Measurements from ENCODE around the gene ZGRF1.
"Not testable (repeated sequence)": the region's sequence is repeated elsewhere in the genome, so short reads cannot be mapped to it uniquely, and the experiment has no call there.

Gene ZGRF1

DNA sequence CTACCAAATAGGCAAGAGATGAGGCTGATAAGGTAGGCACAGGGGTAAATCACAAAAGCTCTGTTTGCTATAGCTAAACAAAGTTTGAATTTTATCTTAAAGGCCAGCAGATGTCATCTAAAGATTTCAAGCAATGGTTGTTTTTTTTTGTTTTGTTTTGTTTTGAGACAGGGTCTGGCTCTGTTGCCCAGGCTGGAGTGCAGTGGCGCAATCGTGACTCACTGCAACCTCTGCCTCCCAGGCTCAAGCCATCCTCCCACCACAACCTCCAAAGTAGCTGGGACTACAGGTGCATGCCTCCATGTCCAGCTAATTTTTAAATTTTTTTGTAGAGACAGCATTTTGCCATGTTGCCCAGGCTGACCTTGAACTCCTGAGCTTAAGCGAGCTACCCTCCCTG is 77.7 kb downstream of the ZGRF1 start:
- in situ Hi-C loops (cut with HindIII; ENCODE audit: low pct_unique_long_range_greater_than_20kb, low sequenced_read_pairs) = no loop called here
- DNase-seq (ENCODE audit: low read depth in 1 of 2, low spot score in 1 of 2) = no peak

DNA sequence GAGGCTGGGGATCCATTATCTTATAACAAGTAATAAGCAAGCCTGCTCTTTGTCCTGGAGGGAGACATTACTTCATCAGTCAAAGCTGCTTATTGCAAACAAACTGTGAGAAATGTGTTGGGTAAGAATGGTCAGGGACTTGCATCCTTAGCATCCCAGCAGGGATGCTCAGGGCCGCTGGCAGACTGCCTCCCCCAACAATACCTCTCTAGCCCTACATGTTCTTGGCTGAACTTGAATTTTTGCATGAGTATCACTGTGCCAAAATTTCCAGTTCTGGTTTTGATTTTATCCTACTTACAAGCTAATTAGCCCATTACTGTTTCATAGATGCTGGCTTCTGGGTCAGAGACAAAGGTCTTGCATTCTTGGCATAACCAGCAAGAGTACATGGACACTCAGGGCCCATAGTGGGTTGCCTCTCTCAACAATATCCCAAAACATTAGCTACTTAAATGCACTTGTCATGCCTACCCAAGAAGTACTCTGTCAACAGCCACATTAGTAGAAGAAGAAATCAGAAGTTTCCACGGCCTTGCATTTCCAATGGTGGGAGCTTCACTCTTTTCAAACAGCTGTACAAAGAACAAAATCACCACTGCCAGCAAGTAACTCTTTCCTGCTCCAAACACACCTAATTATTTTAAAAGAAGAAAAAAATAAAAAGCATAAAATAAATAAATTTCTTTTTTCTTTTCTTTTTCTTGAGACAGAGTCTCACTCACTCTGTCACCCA is 78.9 kb downstream of the ZGRF1 start:
- TF ChIP-seq JUND (IDR thresholded peaks at IDR 0.05; ENCODE audit: low read depth) = no peak
- no peak for DNase-seq (ENCODE audit: low read depth in 1 of 2, low spot score in 1 of 2)
- in situ Hi-C loops (cut with HindIII; ENCODE audit: low pct_unique_long_range_greater_than_20kb, low sequenced_read_pairs) = no loop called here

More for the DNA sequence above, 77.7 kb downstream of the ZGRF1 start:
- TF ChIP-seq JUND (IDR thresholded peaks at IDR 0.05; ENCODE audit: low read depth) = no peak

DNA sequence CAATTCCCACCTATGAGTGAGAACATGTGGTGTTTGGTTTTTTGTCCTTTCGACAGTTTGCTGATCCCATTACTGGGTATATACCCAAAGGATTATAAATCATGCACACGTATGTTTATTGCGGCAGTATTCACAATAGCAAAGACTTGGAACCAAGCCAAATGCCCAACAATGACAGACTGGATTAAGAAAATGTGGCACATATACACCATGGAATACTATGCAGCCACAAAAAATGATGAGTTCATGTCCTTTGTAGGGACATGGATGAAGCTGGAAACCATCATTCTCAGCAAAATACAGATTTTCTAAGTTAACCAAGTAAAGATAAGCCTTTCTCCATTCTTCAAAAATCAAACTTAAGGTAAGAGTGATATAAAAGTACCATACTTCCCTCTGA is 82.4 kb downstream of the ZGRF1 start:
- in situ Hi-C loops (cut with HindIII; ENCODE audit: low pct_unique_long_range_greater_than_20kb, low sequenced_read_pairs); DNase-seq (ENCODE audit: low read depth in 1 of 2, low spot score in 1 of 2): not testable (repeated sequence)

DNA sequence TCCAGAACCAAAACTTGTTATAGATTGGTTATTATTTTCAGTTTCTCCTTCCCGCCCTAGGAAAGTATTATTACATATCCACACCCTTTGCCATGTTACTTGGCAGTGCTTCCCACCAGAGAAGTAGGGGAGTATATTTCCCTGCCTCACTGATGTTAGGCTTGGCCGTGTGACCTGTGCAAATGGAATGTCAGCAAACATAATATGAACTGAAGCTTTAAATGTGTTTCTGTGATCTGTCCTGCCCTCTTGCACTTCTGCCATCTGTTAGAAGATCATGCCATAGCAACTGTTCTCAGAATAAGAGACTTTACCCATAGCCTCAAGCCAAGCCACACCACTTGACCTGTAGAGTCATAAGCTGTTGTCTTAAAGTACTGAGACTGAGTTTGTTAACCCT is 84.0 kb downstream of the ZGRF1 start:
- DNase-seq (ENCODE audit: low read depth in 1 of 2, low spot score in 1 of 2) = no peak
- TF ChIP-seq JUND (IDR thresholded peaks at IDR 0.05; ENCODE audit: low read depth) = no peak

DNA sequence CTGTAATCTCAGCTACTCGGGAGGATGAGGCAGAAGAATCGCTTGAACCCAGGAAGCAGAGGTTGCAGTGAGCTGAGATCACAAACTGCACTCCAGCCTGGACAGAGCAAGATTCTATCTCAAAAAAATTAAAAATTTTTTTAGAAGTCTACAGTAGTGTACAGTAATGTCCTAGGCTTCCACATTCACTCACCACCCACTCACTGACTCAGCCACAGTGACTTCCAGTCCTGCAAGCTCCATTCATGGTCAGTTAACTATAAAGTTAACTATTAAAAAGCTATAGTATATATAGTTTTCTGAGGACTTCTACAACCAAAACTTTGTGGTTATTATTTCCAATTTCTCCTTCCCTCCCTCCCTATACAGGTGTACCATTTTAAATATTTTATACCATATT is 86.0 kb downstream of the ZGRF1 start:
- TF ChIP-seq JUND (IDR thresholded peaks at IDR 0.05; ENCODE audit: low read depth) = no peak
- in situ Hi-C loops (cut with HindIII; ENCODE audit: low pct_unique_long_range_greater_than_20kb, low sequenced_read_pairs) = no loop called here
- no peak for DNase-seq (ENCODE audit: low read depth in 1 of 2, low spot score in 1 of 2)

More for the DNA sequence above, 84.0 kb downstream of the ZGRF1 start:
- in situ Hi-C loops (cut with HindIII; ENCODE audit: low pct_unique_long_range_greater_than_20kb, low sequenced_read_pairs) = no loop called here

DNA sequence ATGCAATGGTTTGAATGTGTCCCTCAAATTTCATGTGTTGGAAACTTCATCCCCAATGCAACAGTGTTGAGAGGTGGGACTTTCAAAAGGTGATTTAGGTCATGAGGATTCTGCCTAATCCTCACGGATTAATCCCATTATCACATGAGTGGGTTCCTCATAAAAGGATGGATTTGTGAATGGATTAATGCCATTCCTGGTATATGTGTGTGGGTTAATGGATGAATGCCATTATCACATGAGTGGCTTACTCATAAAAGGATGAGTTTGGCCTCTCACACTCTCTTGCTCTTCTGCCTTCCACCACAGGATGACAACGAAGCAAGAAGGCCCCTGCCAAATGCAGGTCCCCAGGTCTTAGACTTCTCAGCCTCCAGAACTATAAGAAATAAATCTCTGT is 90.2 kb downstream of the ZGRF1 start:
- no peak for TF ChIP-seq JUND (IDR thresholded peaks at IDR 0.05; ENCODE audit: low read depth)

DNA sequence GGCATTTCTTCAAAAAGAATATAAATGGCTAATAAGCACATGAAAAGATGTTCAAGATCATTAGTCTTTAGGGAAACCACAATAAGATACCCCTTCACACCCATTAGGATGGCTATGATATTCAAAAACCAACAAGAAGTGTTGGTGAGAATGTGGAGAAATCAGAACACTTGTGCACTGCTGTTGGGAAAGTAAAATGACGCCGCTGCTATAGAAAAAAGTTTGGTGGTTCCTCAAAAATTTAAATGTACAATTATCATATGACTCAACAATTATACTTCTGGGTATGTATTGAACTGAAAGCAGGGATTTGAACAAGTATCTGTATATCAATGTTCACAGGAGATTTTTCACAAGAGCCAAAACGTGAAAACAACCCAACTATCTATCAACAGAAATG is 91.4 kb downstream of the ZGRF1 start:
- DNase-seq (ENCODE audit: low read depth in 1 of 2, low spot score in 1 of 2) = no peak
- TF ChIP-seq JUND (IDR thresholded peaks at IDR 0.05; ENCODE audit: low read depth) = no peak
- in situ Hi-C loops (cut with HindIII; ENCODE audit: low pct_unique_long_range_greater_than_20kb, low sequenced_read_pairs) = no loop called here

More for the DNA sequence above, 90.2 kb downstream of the ZGRF1 start:
- in situ Hi-C loops (cut with HindIII; ENCODE audit: low pct_unique_long_range_greater_than_20kb, low sequenced_read_pairs) = no loop called here
- DNase-seq (ENCODE audit: low read depth in 1 of 2, low spot score in 1 of 2) = no peak

DNA sequence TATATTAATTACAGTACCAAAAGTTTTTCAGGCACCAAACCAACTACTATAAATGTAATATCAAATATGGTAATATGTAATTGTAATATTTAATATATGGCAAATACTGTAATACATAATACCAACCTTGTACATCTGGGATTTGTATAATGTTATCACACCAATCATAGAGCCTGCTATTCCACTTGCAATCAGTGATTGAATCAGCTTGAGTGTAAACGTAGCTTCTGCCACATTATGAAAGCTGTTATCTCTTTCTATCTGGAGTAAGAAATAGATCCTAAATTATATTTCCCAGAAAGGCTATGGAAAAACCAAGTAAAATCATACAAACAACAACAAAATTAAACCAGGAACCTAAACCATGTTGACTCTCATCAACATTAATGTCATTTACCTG is 96.0 kb downstream of the ZGRF1 start:
- TF ChIP-seq JUND (IDR thresholded peaks at IDR 0.05; ENCODE audit: low read depth) = no peak
- no peak for DNase-seq (ENCODE audit: low read depth in 1 of 2, low spot score in 1 of 2)
- in situ Hi-C loops (cut with HindIII; ENCODE audit: low pct_unique_long_range_greater_than_20kb, low sequenced_read_pairs) = no loop called here

DNA sequence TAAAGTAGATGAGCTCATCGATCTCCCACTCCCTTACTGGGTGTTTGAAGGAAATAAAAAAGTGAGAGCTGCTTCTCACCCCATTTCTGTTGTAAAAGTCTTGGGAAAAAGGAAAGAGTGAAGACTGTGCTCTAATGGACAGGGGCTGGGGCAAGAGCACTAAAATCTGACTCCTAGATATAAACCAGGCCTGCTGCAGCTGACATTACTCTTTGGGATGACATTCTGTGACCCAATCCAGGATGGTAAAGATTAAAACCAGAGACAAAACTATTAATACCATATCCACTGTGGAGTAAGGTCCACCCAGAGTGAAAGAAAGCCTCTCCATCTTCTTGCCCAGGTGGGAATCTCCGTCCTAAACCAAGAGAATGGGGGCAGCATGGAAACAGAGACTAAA is 100.6 kb downstream of the ZGRF1 start:
- TF ChIP-seq JUND (IDR thresholded peaks at IDR 0.05; ENCODE audit: low read depth) = no peak
- in situ Hi-C loops (cut with HindIII; ENCODE audit: low pct_unique_long_range_greater_than_20kb, low sequenced_read_pairs) = no loop called here
- no peak for DNase-seq (ENCODE audit: low read depth in 1 of 2, low spot score in 1 of 2)

DNA sequence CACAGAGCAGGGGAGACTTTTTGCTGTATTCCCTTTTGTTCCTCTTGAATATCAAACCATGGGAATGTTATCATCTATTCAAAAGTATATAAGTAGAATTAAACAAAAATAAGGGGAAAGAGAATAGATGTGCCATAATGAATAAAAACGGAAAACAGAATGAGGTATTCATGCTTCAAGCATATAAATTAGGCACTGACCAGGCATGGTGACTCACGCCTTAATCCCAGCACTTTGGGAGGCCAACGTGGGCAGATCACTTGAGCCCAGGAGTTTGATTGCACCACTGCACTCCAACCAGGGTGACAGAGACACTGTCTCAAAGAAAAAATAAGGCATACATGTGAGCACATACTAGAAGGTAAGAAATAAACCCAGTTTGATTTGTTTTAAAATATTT is 104.4 kb downstream of the ZGRF1 start:
- in situ Hi-C loops (cut with HindIII; ENCODE audit: low pct_unique_long_range_greater_than_20kb, low sequenced_read_pairs) = no loop called here
- no peak for TF ChIP-seq JUND (IDR thresholded peaks at IDR 0.05; ENCODE audit: low read depth)
- DNase-seq (ENCODE audit: low read depth in 1 of 2, low spot score in 1 of 2) = no peak

DNA sequence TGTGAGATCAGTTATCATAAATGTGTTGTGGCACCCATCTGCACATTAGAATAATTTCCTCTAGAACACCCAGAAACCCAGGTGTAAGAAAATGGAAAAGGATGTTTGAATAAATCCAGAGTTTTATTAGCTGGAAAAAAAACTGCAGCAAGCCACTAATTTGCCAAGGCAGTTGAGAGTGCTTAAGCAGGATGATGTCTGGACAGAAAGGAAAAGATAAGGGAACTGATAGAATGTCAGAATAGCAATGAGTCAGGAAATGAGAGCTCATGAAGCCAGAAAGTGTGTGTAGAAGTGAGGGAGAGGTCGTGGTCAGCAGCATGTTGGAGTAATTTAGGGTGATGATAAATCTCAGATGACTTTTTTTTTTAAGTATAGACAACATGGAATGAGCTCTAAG is 105.6 kb downstream of the ZGRF1 start:
- no peak for TF ChIP-seq JUND (IDR thresholded peaks at IDR 0.05; ENCODE audit: low read depth)
- no peak for DNase-seq (ENCODE audit: low read depth in 1 of 2, low spot score in 1 of 2)
- in situ Hi-C loops (cut with HindIII; ENCODE audit: low pct_unique_long_range_greater_than_20kb, low sequenced_read_pairs) = no loop called here

DNA sequence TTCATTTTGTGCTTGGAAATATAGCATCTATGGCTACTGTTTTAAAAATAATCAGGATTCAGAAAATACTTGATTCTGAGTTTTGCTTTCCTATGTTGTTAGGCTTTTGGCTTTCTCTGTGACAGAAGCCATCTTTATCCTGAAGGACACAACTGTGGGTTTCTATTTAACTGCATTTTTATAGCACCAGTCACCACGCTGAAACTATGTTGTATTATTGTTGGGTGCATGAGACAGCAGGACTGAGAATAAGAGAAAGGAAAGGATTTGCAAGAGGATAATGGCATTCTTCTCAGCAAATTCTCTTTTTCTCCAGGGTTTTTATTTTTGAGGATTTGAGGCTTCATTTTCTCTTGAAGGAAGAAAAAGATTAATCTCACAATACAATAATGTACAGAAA is 110.6 kb downstream of the ZGRF1 start:
- in situ Hi-C loops (cut with HindIII; ENCODE audit: low pct_unique_long_range_greater_than_20kb, low sequenced_read_pairs) = no loop called here
- no peak for DNase-seq (ENCODE audit: low read depth in 1 of 2, low spot score in 1 of 2)

DNA sequence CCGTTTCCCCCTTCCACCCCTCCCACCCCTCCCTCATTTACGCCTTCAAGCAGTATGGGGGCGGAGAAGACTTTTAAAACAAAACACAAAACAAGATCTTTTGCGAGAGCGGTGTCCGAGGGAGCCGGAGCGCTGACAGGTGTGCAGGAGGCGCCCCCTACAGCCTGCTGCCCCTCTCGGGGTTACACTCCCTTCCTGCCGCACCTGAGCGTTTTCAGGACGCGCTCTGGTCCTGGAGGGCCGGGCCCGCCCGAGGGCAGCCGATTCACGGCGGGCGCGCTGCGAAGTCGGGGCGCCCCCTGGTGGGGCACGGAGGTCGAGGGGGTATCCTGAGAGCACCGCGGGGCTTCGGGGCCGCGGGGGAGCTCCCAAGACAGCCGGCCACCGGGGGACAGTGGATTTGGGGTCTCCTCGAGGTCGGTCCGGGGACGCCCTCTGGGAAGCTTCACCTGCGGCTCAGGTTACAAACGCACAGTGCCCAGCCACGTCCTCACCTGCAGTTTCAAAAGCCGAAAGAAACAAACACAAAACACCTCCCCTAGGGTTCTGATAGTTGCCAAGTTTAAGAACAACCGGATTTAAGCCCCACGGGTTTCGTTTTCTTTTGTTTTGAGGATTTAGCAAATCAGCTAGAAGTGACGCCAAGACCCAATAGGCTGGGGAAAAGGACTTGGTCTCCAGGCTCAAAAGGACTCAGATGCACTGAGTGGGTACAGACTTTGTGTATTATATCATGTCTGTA is 112.8 kb downstream of the ZGRF1 start:
- no peak for TF ChIP-seq JUND (IDR thresholded peaks at IDR 0.05; ENCODE audit: low read depth)
- peak; percentile 79 to 80 for DNase-seq (ENCODE audit: low read depth in 1 of 2, low spot score in 1 of 2)
- in situ Hi-C loops (cut with HindIII; ENCODE audit: low pct_unique_long_range_greater_than_20kb, low sequenced_read_pairs) = no loop called here

More for the DNA sequence above, 110.6 kb downstream of the ZGRF1 start:
- TF ChIP-seq JUND (IDR thresholded peaks at IDR 0.05; ENCODE audit: low read depth) = no peak

Data from T47D (cell line).